Urothelium cell line (cell line): ENCODE data around the gene ITPK1.

ENCODE experiments used
- DNase-seq: peaks from one replicate; pipeline ENCODE4 v3.0.0; 2011; ENCODE audit warnings: low spot score, mixed read lengths
- FAIRE-seq: peaks from 2 replicates; lab custom pipeline; 2011; peaks lifted over from hg19 to GRCh38; lab: Jason Lieb, UNC

Gene ITPK1

GRCh38 chr14:92905667-92906066 lies 210.1 kb downstream of the ITPK1 start:
- FAIRE-seq (no peak), DNase-seq (no peak)

- FAIRE-seq (no peak), DNase-seq (no peak)
Observed at GRCh38 chr14:92903359-92903758, 212.4 kb downstream of the ITPK1 start.

GRCh38 chr14:92902726-92903125 lies 213.0 kb downstream of the ITPK1 start:
- DNase-seq (no peak), FAIRE-seq (no peak)

GRCh38 chr14:92902191-92902590 lies 213.5 kb downstream of the ITPK1 start:
- no peak for FAIRE-seq
- DNase-seq: no peak

- DNase-seq: no peak
- FAIRE-seq: no peak
Observed at GRCh38 chr14:92900660-92901059, 215.1 kb downstream of the ITPK1 start.

- DNase-seq (no peak), FAIRE-seq (no peak)
Observed at GRCh38 chr14:92898566-92899131, 217.1 kb downstream of the ITPK1 start.

- FAIRE-seq (no peak), DNase-seq (no peak)
Observed at GRCh38 chr14:92897922-92898565, 217.7 kb downstream of the ITPK1 start.

GRCh38 chr14:92895352-92895878 lies 220.3 kb downstream of the ITPK1 start:
- FAIRE-seq (no peak), DNase-seq (no peak)

GRCh38 chr14:92892589-92892988 lies 223.1 kb downstream of the ITPK1 start:
- no peak for FAIRE-seq
- no peak for DNase-seq

GRCh38 chr14:92890830-92891588 lies 224.7 kb downstream of the ITPK1 start:
- DNase-seq (no peak), FAIRE-seq (no peak)

- FAIRE-seq: no peak
- DNase-seq: no peak
Observed at GRCh38 chr14:92888896-92889295, 226.8 kb downstream of the ITPK1 start.

GRCh38 chr14:92887157-92887556 lies 228.6 kb downstream of the ITPK1 start:
- DNase-seq (no peak), FAIRE-seq (no peak)
